Activated CD4-positive, CD25-positive, alpha-beta regulatory T cell treated with anti-CD3 and anti-CD28 coated beads, Interleukin-2, amount 50 U/mL, for 16 hours (primary cell): ENCODE results near the gene KRTAP10-2.

Source experiments
- DNase-seq: peaks from one replicate; pipeline ENCODE4 v3.0.0-alpha.2; 2020; ENCODE audit warnings: low read depth, low spot score

Gene KRTAP10-2

DNA sequence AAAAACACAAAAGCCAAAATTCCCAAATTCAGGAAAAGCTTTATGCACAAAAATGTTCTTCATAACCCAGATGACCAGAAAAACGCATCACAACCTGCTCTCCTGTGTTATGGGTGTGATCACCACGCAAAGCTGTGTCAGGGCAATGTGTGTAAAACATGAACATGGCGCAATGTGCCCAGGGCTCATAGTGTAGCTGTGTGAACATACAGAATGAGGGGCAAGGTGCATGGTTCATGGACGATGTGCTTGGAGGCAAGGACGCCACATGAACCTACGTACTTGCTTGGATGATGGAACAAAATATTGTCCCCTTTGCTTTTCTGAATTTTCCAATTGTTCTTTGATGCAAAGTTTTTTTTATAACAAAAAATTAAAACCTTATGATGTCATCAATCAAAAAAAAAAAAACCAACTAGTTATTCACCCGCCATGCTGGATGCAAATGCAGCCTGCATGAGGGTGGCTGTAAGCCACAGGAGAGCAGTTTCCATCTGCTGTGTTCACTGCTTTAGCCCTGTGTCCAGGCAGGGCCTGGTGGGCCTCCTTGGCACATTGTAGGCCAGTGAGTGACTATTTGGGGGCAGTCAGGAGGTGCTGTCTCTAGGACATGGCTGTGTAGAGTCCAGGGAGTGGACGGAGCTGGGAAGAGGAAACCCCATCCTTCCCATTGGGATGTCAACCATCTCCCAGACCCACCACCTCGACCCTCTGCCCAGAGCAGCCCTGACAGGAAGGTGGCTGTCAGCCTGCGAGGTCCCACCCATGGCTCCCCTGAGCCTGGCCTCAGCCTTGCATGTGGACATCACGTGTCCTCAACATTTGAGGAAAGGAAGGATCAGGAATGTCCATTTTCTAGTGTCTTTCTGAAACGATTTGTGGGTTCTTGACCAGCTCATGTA is 25.0 kb downstream of the KRTAP10-2 start:
- no peak for DNase-seq

DNA sequence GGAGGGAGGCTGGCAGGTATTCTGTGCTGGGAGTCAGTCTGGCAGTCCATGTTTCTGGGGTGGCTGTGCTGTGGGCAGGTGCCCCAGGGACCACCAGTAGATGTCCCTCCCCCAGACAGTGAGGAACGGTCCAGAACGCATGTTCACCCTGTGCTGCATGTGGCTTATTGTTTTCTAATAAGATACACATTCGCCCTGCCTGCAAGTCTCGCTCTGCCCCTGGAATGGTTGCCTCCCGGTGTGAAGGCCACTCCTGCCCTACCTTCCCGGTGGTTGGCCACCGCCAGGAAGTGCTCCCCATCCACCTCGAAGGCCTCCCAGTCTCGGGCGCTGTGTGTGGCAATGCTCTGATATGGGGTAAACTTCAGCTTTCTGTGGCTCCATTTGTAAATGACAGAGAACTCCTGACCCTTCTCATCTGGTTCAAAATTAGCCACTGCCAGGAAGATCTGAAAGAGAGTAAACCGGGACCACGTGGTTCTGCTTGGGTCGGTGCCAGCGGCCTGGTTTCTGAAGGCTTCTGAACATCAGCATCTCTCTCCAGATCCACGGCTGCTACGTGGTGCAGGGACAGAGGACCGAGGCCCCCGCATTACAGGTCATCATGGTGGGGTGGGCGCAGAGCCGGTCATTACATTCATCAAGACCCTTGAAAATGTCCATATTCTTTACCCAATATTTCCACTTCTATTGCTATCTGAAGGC is 25.8 kb downstream of the KRTAP10-2 start:
- DNase-seq: no peak

DNA sequence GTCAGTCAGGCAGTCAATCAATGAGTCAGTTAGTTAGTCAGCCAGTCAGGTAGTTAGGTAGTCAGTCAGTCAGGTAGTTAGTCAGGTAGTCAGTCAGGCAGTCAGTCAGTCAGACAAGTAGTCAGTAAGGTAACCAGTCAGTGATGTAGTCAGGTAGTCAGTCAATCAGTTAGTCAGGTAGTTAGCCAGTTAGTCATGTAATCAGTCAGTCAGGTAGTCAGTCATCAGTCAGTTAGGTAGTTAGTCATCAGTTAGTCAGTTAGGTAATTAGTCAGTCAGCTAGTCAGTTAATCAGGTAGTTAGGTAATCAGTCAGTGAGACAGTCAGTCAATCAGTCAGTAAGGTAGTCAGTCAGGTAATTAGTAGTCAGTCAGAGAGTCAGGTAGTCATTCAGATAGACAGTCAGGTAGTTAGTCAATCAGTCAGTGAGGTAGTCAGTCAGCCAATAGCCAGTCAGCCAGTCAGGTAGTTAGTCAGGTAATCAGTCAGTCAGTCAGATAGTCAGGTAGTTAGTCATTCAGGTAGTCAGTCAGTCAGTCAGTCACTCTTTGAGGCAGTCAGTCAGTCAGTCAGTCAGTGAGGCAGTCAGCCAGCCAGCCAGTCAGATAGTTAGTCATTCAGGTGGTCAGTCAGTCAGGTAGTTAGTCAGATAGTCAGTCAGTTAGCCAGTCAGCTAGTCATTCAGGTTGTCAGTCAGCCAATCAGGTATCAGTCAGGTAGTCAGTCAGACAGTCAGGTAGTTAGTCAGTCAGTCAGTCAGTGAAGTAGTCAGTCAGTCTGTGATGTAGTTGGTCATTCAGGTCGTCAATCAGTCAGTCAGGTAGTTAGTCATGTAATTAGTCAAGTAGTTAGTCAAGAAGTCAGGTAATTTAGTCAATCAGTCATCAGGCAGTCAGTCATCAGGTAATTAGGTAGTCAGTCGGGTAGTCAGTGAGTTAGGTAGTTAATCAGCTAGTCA is 26.6 kb downstream of the KRTAP10-2 start:
- no peak for DNase-seq

DNA sequence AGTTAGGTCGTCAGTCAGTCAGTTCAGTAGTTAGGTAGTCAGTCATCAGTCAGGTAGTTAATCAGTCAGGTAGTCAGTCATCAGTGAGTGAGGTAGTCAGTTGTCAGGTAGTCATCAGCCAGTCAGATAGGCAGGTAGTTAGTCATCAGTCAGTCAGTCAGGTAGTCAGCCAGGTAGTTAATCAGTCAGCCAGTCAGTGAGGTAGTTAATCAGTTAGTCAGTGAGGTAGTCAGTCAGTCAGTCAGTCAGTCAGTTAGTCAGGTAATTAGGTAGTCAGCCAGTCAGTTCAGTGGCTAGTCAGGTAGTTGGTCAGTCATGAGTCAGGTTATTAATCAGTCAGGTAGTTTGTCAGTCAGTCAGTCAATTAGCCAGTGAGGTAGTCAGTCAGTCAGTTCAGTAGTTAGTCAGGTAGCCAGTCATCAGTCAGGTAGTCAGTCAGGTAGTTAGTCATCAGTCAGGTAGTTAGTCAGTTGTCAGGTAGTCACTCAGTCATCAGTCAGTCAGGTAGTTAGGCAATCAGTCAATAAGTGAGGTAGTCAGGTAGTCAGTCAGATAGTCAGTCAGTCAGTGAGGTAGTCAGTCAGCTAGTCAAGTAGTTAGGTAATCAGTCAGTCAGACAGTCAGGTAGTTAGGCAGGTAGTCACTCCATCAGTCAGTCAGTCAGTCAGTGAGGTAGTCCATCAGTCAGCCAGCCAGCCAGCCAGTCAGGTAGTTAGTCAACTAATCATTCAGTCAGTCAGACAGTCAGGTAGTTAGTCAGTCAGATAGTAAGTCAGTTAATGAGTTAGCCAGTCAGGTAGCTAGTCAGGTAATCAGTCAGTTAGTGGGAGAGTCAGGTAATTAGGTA is 27.5 kb downstream of the KRTAP10-2 start:
- no peak for DNase-seq

DNA sequence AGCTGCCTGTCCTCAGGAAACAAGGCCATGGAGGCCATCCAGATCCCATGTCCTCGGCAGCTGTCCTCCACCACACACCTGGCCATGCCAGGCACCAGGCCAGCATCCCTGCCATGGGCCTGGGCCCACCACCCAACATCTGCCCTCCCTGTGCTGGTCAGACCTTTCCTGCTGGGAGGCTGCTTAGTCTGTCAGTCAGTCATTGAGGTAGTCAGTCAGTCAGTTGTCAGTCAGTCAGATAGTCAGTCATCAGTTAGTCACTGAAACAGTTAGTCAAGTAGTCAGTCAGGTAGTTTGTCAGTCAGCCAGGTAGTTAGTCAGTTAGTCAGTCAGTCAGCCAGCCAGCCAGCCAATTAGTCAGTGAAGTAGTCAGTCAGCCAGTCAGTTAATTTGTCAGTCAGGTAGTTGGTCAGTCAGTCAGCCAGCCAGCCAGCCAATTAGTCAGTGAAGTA is 28.5 kb downstream of the KRTAP10-2 start:
- DNase-seq: no peak

DNA sequence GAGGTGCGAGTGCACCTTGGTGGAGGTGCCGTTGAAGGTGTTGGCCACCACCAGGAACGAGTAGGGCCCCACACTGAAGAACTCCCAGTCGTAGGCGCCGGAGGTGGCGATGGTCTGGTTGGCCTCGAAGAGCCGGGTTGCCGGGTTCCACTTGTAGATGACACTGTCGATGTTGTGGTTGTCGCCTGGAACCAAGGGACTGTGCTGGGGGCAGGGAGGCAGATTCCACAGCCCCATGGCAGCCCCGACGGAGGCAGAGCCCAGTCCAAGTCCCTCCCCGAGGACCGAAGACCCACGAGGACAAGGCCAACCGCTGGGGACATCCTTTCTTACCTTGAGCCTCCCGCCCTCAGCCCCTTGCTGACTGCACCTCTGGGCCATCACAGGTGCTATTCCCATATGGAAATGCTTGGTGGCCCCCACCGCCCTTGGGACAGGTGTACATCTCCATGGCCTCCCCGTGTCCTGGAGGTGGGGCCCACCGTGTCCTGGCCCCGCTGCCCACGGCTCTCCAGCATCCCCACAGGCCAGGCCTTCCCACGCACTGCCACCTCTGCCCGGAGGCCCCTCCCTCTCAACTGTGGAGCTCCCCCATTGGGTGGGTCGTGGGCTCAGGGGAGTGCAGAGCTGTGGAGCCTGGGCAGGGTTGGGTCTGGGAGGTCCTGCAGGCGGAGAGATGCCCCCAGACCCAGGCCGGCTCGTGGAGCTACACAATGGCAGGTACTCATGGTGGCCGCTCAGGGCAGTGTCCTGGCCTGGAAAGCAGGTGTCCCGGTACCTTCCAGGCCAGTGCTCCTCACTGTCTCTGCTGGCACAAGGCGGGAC is 29.2 kb downstream of the KRTAP10-2 start:
- DNase-seq: no peak

DNA sequence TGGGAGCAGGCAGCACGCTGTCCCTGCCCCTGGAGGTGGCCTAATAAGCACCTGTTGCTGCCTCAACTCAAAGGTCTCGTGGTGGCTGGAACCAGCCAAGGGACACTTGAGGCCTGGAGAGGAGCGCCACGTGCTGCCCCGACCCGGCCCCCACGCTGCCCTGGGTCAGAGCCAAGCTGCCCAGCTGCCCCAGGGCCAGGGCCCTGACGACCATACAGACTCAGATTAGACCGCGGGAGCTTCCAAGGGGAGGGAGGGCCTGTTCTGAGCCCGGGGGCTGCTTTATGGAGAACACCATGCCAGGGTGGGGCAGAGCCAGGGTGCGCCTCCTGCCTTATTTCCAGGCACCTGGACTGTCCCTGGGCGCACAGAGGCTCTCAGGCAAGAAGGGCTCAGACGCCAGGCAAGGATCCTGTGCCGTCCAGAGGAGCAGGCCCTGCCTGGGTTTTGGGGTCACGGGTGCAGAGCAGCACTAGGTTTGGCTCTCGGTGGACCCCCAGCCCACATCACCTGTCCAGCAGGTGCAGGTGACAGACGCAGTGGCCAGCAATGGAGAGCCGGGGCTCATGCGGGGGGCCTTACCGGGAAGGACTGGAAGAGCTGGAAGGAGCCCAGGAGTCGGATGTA is 29.9 kb downstream of the KRTAP10-2 start:
- DNase-seq: no peak

DNA sequence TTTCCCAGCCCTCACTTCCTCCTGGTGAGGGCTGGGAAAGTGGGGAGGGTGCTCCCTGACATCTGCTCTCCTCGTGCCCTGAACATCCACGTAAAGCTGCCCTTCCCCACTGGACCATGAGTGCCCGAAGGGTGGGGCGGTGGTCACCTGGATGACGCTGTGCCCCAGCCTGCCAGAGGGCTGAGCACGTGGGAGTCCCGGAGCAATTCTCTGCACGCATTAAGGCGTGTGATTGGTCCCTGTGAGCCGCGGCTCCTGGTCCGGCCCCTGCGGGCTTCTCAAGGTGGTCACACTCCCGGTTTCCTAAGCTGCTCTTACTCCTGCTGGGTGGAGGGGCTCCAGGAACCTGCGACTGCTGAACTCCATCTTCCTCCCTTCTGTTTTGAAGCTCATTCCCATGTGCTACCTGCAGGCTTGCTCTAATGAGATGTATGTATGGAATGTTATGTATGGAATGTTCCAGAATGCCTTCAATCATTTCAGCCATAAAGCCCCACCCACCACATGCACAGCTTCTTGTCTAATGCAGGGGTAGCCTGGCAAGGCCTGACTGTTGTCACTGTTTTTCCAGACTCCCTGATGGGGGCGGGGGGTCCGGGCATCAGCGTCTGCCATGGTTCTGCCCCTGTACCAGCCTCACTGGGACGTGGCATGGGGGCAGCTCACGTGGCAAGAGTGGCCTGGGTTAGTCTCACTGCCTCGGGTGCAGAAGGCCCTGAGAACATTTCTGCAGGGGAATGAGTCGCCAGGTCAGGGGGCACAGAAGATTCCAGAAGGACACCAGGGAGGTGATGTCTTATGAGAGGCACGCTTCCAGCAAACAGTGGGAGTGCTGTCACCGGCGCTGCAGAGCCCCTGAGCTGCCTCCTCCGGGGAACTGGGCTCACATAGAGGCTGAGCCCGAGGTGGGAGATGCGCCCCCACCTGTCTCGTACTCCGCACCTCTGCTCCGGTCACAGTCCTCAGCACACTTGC is 30.7 kb downstream of the KRTAP10-2 start:
- DNase-seq: no peak

DNA sequence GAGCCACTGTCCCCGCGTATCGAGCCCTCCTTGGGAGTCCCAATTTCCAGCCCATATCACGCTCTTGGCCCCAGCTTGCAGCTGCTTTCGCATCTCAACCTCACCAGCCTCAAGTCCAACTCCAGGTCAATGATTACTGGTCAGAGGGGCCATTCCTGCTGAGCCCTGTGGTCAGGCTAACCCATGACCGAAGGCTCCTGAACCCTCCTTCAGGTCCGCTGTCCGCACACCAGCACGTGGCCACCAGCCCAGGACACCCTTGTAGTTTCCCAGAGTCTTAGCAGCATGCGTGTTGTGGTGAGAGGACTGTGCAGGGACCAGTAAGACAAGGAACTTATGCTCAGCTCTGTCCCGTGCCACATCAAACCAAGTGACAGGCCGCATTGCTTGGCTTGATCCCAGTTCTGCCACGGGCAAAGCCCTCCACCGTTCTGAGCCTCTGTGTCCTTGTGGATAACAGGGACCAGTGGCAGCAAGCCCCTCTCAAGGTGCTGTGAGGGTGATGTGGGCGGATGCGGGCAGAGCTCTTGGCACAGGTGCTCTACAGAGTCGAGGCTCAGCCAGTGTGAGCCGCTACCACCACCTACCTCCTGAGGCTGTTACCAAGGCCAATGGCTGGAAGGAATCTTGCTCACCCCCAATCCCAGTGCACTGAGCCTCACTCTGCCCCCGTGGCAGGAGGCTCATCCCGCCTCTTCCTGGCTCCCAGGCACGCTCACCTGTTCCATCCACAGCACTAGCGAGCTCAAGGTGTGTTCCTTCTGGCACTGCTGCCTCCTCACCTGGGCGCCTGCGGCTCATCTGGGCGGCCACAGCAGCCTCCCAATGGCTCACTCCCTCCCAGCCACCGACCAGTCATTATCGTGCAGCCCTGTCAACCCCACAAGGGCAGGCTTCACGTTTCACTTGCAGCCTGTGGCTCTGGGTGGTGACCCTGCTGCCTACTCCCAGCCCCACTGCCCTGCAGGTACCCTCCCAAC is 31.7 kb downstream of the KRTAP10-2 start:
- DNase-seq: no peak

DNA sequence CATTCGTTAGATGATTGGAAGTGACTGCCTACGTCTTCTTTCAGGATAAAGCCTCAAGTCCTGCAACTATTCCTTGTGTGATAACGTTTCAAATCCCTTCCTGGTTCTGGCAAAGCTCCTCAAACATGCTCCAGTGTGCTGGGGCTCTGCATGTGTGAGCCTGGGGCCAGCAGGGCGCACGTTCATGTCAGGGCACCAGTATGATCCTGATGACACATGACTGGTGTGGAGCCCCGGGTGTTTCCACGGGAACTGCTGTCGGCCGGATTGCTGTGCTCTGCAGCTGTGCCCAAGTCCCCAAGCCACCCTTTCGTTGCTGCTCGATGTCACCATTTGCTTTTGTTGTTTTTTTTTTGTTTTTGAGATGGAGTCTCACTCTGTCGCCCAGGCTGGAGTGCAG is 32.6 kb downstream of the KRTAP10-2 start:
- DNase-seq: no peak

DNA sequence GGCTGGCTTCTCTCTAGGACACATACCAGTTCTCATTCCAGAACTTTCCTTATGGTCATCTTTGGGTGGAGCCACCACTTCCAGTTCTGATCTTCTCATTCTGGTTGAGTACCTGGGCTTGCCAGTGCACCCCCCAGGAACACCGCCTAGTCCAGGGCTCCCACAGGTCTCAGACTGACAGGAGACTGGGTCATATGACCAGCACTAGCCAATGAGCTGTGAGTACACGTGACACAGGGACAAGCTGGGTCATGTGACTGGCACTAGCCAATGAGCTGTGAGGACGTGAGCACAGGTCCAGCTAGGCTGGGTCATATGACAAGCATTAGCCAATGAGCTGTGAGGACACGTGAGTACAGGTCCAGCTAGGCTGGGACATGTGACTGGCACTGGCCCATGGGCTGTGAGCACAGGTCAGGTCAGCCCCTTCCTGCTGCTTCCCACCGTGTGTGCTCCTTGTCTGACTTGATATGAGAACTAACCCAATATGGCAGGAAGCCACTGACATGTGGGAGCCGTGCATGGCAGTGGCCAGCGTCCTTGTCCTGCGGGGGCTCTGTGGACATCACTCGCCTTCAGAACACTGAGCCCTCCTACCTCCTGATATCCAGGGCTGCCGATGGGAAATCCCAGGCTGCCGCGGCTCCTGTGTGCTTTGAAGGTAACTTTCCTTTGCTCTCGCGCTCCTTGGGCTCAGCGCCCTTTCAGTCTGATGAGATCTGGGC is 34.0 kb downstream of the KRTAP10-2 start:
- no peak for DNase-seq

DNA sequence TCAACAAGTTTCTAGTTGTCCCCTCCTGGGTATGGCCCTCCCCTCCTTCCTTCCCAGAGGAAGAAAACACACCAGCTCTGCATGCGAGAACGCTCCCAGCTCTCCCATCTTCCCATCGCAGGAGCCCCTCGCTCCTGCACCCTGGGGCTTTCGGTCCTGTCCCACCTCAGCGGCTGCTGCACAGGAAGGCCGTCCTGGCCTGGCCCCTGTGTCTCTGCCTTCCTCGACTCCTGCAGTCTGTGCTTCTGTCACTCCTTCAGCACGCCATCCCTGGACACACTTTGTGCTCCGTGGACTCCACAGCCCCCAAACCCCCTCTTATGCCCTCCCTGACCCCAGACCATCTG is 34.5 kb downstream of the KRTAP10-2 start:
- DNase-seq: no peak

DNA sequence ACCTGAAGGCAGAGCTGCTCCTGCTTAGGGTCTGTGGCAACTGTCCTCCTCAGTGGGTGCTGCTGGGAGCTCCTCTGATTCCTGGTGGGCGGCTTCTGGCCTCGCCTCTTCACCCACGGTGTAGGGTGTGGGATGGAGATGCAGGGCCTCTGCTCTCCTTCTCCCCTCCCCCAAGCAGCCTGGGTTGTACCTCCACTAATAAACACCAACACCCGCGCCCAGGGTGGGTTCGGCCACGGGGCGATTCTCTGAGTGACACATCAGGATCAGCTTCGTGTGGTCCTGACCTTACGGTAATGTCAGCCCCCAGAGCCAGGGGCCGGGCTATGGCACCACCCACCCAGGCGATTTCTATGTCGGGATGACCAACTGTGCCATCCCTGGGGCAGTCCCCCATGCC is 35.0 kb downstream of the KRTAP10-2 start:
- no peak for DNase-seq

DNA sequence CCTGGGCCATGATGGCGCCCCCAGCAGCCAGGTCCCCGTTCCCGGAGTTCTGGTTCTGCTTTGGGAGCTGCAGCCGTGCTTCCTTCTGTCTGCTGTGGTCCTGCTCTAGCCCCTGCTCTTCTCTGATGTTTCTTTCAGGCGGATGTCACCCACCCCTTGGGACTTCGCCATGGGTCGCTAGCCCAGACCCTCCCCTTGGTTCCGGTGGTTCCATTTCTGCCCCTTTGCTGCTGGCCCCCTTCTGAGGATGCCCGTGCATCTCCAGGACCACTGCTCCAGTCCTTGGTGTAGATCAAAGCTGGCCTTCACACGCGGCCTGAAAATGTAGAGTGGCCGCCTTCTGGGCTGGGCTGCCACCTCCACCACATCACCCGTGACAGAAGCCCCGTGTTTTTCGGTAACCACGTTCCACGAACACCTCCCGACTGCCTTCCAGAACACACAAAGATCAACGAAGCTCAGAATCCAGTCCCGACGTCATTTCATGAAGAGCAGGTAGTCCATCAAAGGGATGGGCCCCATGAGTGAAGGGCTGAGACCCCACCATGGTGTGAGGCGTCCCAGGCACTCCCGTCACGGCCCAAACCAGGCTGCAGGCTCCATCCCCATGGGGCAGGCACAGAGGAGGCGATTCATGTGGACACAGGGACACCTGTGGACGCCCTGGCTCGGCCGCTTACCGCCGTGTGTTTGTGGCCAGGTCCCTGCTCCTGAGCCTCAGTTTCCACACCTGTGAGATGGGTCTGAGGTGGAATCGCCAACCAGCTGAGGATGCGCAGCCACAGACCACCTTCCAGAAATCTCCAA is 35.7 kb downstream of the KRTAP10-2 start:
- DNase-seq: no peak

DNA sequence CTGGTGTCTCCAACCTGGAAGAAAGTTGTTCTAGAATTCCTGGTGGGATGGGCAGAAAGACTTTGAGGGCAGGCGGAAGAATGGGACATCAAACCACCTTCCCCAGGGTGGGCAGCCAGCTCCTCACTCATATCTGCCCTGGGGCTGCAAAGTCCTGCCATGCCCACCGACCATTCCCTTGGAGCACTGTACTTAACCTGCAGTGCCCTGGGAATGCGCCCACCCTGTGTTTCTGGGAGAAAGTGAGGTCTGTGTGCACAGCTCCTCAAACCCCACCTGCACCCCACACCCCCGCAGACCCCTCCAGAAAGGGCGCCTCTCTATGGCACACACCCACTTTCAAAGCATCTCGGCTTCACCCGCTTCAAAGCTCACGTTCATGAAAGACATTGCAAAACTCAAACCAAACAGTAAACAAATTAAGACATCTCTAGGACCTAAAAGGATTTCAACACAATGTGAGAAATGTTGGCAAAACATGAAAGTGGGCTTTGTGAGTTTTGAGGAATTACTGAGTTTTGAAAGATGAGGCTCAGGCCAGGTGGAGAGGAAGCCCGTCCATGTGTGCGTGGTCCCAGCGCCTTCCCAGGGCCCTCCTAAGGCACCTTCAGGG is 36.5 kb downstream of the KRTAP10-2 start:
- no peak for DNase-seq
